Activated naive CD8-positive, alpha-beta T cell treated with anti-CD3 and anti-CD28 coated beads, Interleukin-2, amount 50 U/mL, for 24 hours (primary cell): ENCODE data around the gene MYL12B.
"Not testable (repeated sequence)": the region's sequence is repeated elsewhere in the genome, so short reads cannot be mapped to it uniquely, and the experiment has no call there.

ENCODE experiments used
- ATAC-seq: fragments of 150-1000 bp; cut with Tn5 transposase; one replicate; pipeline ENCODE4 v1.10.0; 2021
- DNase-seq: peaks from one replicate; pipeline ENCODE4 v3.0.0; 2021
- H3K27ac Mint-ChIP-seq: one replicate; pipeline ENCODE4 v1.8.0; 2021; ENCODE audit warnings: mild to moderate bottlenecking, mixed read lengths
- H3K27me3 Mint-ChIP-seq: one replicate; pipeline ENCODE4 v1.8.0; 2021; ENCODE audit warnings: mixed read lengths
- H3K36me3 Mint-ChIP-seq: one replicate; pipeline ENCODE4 v1.8.0; 2021; ENCODE audit warnings: low read depth, mixed read lengths
- H3K4me1 Mint-ChIP-seq: one replicate; pipeline ENCODE4 v1.8.0; 2021; ENCODE audit warnings: mixed read lengths
- H3K4me3 Mint-ChIP-seq: one replicate; pipeline ENCODE4 v1.8.0; 2021; ENCODE audit warnings: mild to moderate bottlenecking, moderate library complexity, mixed read lengths
- H3K9me3 Mint-ChIP-seq: one replicate; pipeline ENCODE4 v1.8.0; 2021; ENCODE audit warnings: mixed read lengths

Gene MYL12B

DNA sequence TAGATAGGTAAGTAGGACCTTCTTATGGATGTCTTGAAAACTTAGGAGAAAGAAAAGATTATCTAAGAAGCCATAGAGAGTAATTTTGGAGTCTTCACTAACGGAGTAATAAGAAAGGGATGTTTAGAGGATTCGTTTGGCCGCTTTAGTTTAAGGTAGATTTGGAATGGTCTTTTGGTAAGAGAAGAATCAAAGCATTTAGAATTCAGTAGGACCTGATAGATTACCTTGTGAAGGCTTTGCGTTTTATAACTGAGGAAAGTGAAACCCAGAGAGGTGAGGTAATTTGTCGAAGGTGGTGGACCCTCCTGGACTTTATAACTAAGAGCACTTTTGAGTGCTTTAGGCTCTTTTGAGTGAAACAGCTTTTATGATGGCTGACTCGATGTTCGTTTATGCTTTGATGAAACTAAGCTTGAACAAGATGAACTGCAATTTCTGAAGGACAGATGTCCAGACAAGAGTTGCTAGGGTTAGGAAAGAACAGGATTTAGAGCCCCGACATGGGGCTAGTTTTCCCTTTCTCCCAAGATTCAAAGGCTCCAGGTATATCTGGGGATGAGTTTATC is 1.3 kb downstream of the MYL12B start:
- no peak for DNase-seq
- Mint-ChIP-seq H3K27ac (peak overlapping the region; percentile 81), H3K9me3 (no peaks in the 10 kb centered on the region), H3K36me3 (peaks cover 17% of the 10 kb centered on the region), H3K4me3 (peak overlapping the region; percentile 94), H3K27me3 (no peaks in the 10 kb centered on the region), H3K4me1 (peaks cover 74% of the 10 kb centered on the region)
- no peak for ATAC-seq

- ATAC-seq = no peak
- DNase-seq = no peak
- no peaks in the 10 kb centered on the region for H3K27me3 Mint-ChIP-seq
- H3K4me1 Mint-ChIP-seq = peaks cover 76% of the 10 kb centered on the region
- H3K27ac Mint-ChIP-seq = peak overlapping the region; percentile 25
- peak overlapping the region; percentile 57 for H3K4me3 Mint-ChIP-seq
- no peaks in the 10 kb centered on the region for H3K9me3 Mint-ChIP-seq
- peaks cover 17% of the 10 kb centered on the region for H3K36me3 Mint-ChIP-seq
Observed at GRCh38 chr18:3264362-3264761, 2.4 kb downstream of the MYL12B start.

DNA sequence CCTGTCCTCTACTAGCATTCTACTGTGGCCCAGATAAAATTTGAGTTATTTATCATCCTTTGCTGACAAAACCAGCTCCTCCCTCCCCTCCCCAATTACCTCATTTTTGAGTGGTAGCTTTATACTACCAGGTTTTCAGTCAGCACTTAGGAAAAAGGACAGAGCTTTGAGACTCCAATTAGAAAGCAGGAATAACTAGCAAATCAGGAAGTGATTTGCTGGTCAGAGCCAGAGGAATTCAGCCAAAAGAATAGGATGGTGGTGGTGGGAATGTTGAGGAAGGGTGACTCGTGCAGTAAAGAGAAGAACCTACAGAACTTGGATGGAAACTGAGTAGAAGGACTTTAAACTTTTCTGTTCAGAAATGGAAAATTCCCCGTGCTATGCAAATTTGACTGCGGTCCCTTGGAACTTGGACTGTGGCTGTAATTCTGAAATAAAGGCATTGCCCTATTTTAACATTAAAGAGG is 3.7 kb downstream of the MYL12B start:
- ATAC-seq (no peak), DNase-seq (no peak)
- peaks cover 77% of the 10 kb centered on the region for H3K4me1 Mint-ChIP-seq
- H3K4me3 Mint-ChIP-seq = peak overlapping the region; percentile 33
- peaks cover 19% of the 10 kb centered on the region for H3K36me3 Mint-ChIP-seq
- no peaks in the 10 kb centered on the region for H3K27me3 Mint-ChIP-seq
- peak overlapping the region; percentile 61 for H3K27ac Mint-ChIP-seq
- no peaks in the 10 kb centered on the region for H3K9me3 Mint-ChIP-seq

DNA sequence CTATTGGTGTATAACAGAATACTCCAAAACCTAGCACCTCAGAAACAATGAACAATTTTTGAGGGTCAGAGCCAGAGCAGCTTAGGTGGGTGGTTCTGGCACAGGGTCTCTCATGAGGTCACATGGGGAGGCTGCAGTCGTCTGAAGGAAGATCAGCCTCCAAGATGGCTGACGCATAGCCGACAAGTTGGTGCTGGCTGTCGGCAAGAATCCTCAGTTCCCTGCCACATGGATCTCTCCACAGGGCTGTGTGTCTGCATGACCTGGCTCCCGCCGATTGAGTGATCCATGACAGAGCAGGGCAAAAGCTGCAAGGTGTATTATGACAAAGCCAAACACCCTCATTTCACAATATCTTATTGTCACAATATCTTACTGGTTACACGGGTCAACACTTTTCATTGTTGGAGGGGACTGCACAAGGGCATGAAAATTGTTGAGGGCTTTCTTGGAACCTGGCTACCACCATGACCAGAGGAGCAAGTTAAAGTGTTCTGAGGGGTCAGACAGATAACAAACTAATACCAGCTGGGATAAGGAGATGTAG is 4.2 kb downstream of the MYL12B start:
- H3K4me1 Mint-ChIP-seq = peaks cover 79% of the 10 kb centered on the region
- H3K36me3 Mint-ChIP-seq = peaks cover 19% of the 10 kb centered on the region
- DNase-seq (no peak), ATAC-seq (no peak)
- H3K9me3 Mint-ChIP-seq = no peaks in the 10 kb centered on the region
- H3K27ac Mint-ChIP-seq = peak overlapping the region; percentile 37
- peak overlapping the region; percentile 33 for H3K4me3 Mint-ChIP-seq
- H3K27me3 Mint-ChIP-seq = no peaks in the 10 kb centered on the region

- no peak overlapping the region for H3K27ac Mint-ChIP-seq
- H3K4me1 Mint-ChIP-seq = peaks cover 97% of the 10 kb centered on the region
- ATAC-seq = no peak
- peaks cover 22% of the 10 kb centered on the region for H3K36me3 Mint-ChIP-seq
- no peaks in the 10 kb centered on the region for H3K27me3 Mint-ChIP-seq
- DNase-seq = no peak
- H3K4me3 Mint-ChIP-seq = no peak overlapping the region
- H3K9me3 Mint-ChIP-seq = no peaks in the 10 kb centered on the region
Observed at GRCh38 chr18:3268306-3268705, 6.4 kb downstream of the MYL12B start.

GRCh38 chr18:3269241-3269913 is 7.4 kb downstream of the MYL12B start:
- ATAC-seq = no peak
- Mint-ChIP-seq H3K4me3 (peak overlapping the region; percentile 32), H3K4me1 (peaks cover 87% of the 10 kb centered on the region), H3K9me3 (no peaks in the 10 kb centered on the region), H3K36me3 (peaks cover 26% of the 10 kb centered on the region), H3K27me3 (no peaks in the 10 kb centered on the region), H3K27ac (peak overlapping the region; percentile 47)
- no peak for DNase-seq

DNA sequence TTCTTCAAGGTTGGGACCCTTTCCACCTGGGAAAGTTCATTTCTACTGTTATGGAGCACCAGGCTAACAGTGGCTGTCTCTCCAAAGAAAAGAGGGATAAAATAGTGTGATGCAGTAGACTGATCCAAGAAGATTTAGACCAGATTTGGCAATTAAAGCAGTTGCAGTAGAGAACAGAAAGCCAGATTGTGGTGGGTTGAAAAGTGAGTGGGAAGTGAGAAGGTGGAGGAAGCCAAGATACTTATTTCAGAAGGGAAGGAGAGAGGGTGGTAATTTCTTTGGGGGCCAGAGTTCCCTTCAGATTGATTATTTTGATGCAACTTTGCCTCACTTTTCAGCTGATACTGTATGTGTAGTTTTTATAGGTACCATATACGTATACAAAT is 8.0 kb downstream of the MYL12B start:
- DNase-seq = no peak
- no peak for ATAC-seq
- Mint-ChIP-seq H3K36me3 (peaks cover 26% of the 10 kb centered on the region), H3K9me3 (no peaks in the 10 kb centered on the region), H3K4me1 (peaks cover 82% of the 10 kb centered on the region), H3K4me3 (no peak overlapping the region), H3K27me3 (no peaks in the 10 kb centered on the region), H3K27ac (peak overlapping the region; percentile 47)

- Mint-ChIP-seq H3K36me3 (peaks cover 33% of the 10 kb centered on the region), H3K27ac (peak overlapping the region; percentile 37), H3K27me3 (no peaks in the 10 kb centered on the region), H3K4me3 (no peak overlapping the region), H3K9me3 (no peaks in the 10 kb centered on the region), H3K4me1 (peaks cover 54% of the 10 kb centered on the region)
- DNase-seq (no peak), ATAC-seq (peak; percentile 66)
Observed at GRCh38 chr18:3273042-3273441, 11.1 kb downstream of the MYL12B start.

DNA sequence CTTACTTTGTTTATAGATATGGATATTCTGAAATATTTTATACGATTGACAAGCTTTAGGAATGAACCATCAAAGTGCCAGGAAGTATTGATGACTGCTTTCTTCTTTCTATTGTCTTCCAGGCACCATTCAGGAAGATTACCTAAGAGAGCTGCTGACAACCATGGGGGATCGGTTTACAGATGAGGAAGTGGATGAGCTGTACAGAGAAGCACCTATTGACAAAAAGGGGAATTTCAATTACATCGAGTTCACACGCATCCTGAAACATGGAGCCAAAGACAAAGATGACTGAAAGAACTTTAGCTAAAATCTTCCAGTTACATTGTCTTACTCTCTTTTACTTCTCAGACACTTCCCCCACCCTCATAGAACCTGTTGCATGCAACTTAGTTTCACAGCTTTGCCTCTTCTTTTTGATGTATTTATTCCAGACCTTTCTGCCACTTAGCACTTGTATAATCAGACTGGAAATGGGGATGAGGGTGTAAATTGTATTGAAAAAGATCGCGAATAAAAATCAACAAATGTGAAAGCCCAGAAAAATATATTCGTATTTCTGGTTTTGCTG is 15.8 kb downstream of the MYL12B start:
- not testable (repeated sequence) for H3K4me3 Mint-ChIP-seq, H3K27me3 Mint-ChIP-seq, ATAC-seq, DNase-seq, H3K9me3 Mint-ChIP-seq
- H3K4me1 Mint-ChIP-seq = peaks cover 19% of the 10 kb centered on the region
- peaks cover 33% of the 10 kb centered on the region for H3K36me3 Mint-ChIP-seq
- H3K27ac Mint-ChIP-seq = peak overlapping the region; percentile 16

GRCh38 chr18:3279201-3280185 is 17.6 kb downstream of the MYL12B start:
- ATAC-seq (peak; percentile 22), DNase-seq (no peak)
- H3K36me3 Mint-ChIP-seq = peaks cover 20% of the 10 kb centered on the region

GRCh38 chr18:3281456-3282400 is 19.8 kb downstream of the MYL12B start:
- H3K27me3 Mint-ChIP-seq = no peaks in the 10 kb centered on the region
- no peak overlapping the region for H3K4me3 Mint-ChIP-seq
- ATAC-seq = peak; percentile 73

More at GRCh38 chr18:3279201-3280185, 17.6 kb downstream of the MYL12B start:
- H3K4me3 Mint-ChIP-seq = no peak overlapping the region
- H3K27ac Mint-ChIP-seq = no peak overlapping the region
- no peaks in the 10 kb centered on the region for H3K27me3 Mint-ChIP-seq
- H3K4me1 Mint-ChIP-seq = peaks cover 14% of the 10 kb centered on the region
- no peaks in the 10 kb centered on the region for H3K9me3 Mint-ChIP-seq

GRCh38 chr18:3283253-3283863 is 21.4 kb downstream of the MYL12B start:
- DNase-seq = no peak
- H3K27me3 Mint-ChIP-seq = no peaks in the 10 kb centered on the region
- H3K27ac Mint-ChIP-seq = no peak overlapping the region
- peaks cover 3% of the 10 kb centered on the region for H3K36me3 Mint-ChIP-seq
- ATAC-seq = no peak
- H3K4me3 Mint-ChIP-seq = no peak overlapping the region
- H3K9me3 Mint-ChIP-seq = peaks cover 3% of the 10 kb centered on the region
- H3K4me1 Mint-ChIP-seq = peaks cover 10% of the 10 kb centered on the region

More at GRCh38 chr18:3281456-3282400, 19.8 kb downstream of the MYL12B start:
- Mint-ChIP-seq H3K9me3 (no peaks in the 10 kb centered on the region), H3K27ac (no peak overlapping the region), H3K36me3 (peaks cover 11% of the 10 kb centered on the region), H3K4me1 (peaks cover 14% of the 10 kb centered on the region)
- no peak for DNase-seq

- Mint-ChIP-seq H3K4me3 (no peak overlapping the region), H3K27ac (no peak overlapping the region), H3K36me3 (no peaks in the 10 kb centered on the region), H3K27me3 (no peaks in the 10 kb centered on the region), H3K9me3 (peaks cover 4% of the 10 kb centered on the region), H3K4me1 (peaks cover 7% of the 10 kb centered on the region)
- ATAC-seq = no peak
- no peak for DNase-seq
Observed at GRCh38 chr18:3283908-3284307, 22.0 kb downstream of the MYL12B start.
